Measurements from ENCODE around the gene GNG7.

Gene GNG7

GRCh38 chr19:2744113-2744512 is 41.6 kb upstream of the GNG7 start:
- no peak overlapping the region for H3K4me3 ChIP-seq (ENCODE audit: low read depth, low read length)
- no peak overlapping the region for H2AFZ ChIP-seq (ENCODE audit: insufficient read depth, low read length, poor library complexity)
- H3K79me2 ChIP-seq (ENCODE audit: control insufficient read depth, insufficient read depth, low read length, poor library complexity), result peaks cover 2% of the 10 kb centered on the region
- H2BK12ac ChIP-seq (ENCODE audit: low read length), result no peak overlapping the region
- no peak for DNase-seq
- H3K18ac ChIP-seq (ENCODE audit: low read length), result no peak overlapping the region
- peaks cover 2% of the 10 kb centered on the region for H3K9me3 ChIP-seq (ENCODE audit: insufficient read depth, low read depth, low read length)
- H4K12ac ChIP-seq (ENCODE audit: low read depth, low read length), result no peak overlapping the region
- no peak overlapping the region for H4K91ac ChIP-seq (ENCODE audit: low read depth, low read length)
- H3K14ac ChIP-seq (ENCODE audit: low read length), result no peak overlapping the region
- no peak overlapping the region for H2BK5ac ChIP-seq (ENCODE audit: low read depth, low read length, poor library complexity)
- peaks cover 2% of the 10 kb centered on the region for H3K79me1 ChIP-seq (ENCODE audit: low read length)
- H3K36me3 ChIP-seq (ENCODE audit: control insufficient read depth in 1 of 2, insufficient read depth in 2 of 2, low read length in 2 of 2), result no peaks in the 10 kb centered on the region
- no peak overlapping the region for H3K9ac ChIP-seq (ENCODE audit: low read length)
- H2AK5ac ChIP-seq (ENCODE audit: low read length), result no peak overlapping the region
- H3K23ac ChIP-seq (ENCODE audit: low read length), result no peak overlapping the region
- H4K8ac ChIP-seq (ENCODE audit: low read depth, low read length), result no peak overlapping the region
- peaks cover under 1 to 3% of the 10 kb centered on the region in 2 experiments for H3K4me1 ChIP-seq (ENCODE audit: control insufficient read depth in 1 of 2, insufficient read depth in 2 of 2, low read length in 2 of 2)
- H3K4ac ChIP-seq (ENCODE audit: low read depth, low read length), result no peak overlapping the region
- H2BK120ac ChIP-seq (ENCODE audit: insufficient read depth, low read length, poor library complexity), result no peak overlapping the region
- no peaks in the 10 kb centered on the region for H3K27me3 ChIP-seq (ENCODE audit: insufficient read depth, low read length)
- H3K27ac ChIP-seq (ENCODE audit: low read depth, low read length), result no peak overlapping the region
- WGBS (ENCODE audit: extremely low coverage, insufficient coverage, insufficient read length), result no CpG with 5 or more reads among the region's 4 CpGs
- no peak overlapping the region for H3K4me2 ChIP-seq (ENCODE audit: low read length)

- Histone ChIP-seq H2AK5ac (ENCODE audit: low read length) (no peak overlapping the region), H3K27ac (ENCODE audit: low read depth, low read length) (no peak overlapping the region), H3K4ac (ENCODE audit: low read depth, low read length) (no peak overlapping the region), H3K36me3 (ENCODE audit: control insufficient read depth in 1 of 2, insufficient read depth in 2 of 2, low read length in 2 of 2) (no peaks in the 10 kb centered on the region), H2BK5ac (ENCODE audit: low read depth, low read length, poor library complexity) (no peak overlapping the region), H3K79me2 (ENCODE audit: control insufficient read depth, insufficient read depth, low read length, poor library complexity) (peaks cover 2% of the 10 kb centered on the region), H3K14ac (ENCODE audit: low read length) (no peak overlapping the region), H3K23ac (ENCODE audit: low read length) (no peak overlapping the region), H3K9ac (ENCODE audit: low read length) (no peak overlapping the region), H2BK12ac (ENCODE audit: low read length) (no peak overlapping the region), H3K4me2 (ENCODE audit: low read length) (no peak overlapping the region), H3K4me1 (ENCODE audit: control insufficient read depth in 1 of 2, insufficient read depth in 2 of 2, low read length in 2 of 2) (peaks cover 2 to 5% of the 10 kb centered on the region in 2 experiments), H3K79me1 (ENCODE audit: low read length) (peaks cover 2% of the 10 kb centered on the region), H4K12ac (ENCODE audit: low read depth, low read length) (no peak overlapping the region), H3K4me3 (ENCODE audit: low read depth, low read length) (no peak overlapping the region), H3K18ac (ENCODE audit: low read length) (no peak overlapping the region), H2BK120ac (ENCODE audit: insufficient read depth, low read length, poor library complexity) (no peak overlapping the region), H4K91ac (ENCODE audit: low read depth, low read length) (no peak overlapping the region), H2AFZ (ENCODE audit: insufficient read depth, low read length, poor library complexity) (no peak overlapping the region), H3K9me3 (ENCODE audit: insufficient read depth, low read depth, low read length) (peaks cover 2% of the 10 kb centered on the region), H4K8ac (ENCODE audit: low read depth, low read length) (no peak overlapping the region), H3K27me3 (ENCODE audit: insufficient read depth, low read length) (no peaks in the 10 kb centered on the region)
- no peak for DNase-seq
- WGBS (ENCODE audit: extremely low coverage, insufficient coverage, insufficient read length), result no CpG with 5 or more reads among the region's 8 CpGs
Measured at GRCh38 chr19:2743099-2743498, 40.6 kb upstream of the GNG7 start.

GRCh38 chr19:2740314-2740656 is 37.8 kb upstream of the GNG7 start:
- DNase-seq, result no peak
- Histone ChIP-seq H4K91ac (ENCODE audit: low read depth, low read length) (no peak overlapping the region), H3K4ac (ENCODE audit: low read depth, low read length) (no peak overlapping the region), H4K8ac (ENCODE audit: low read depth, low read length) (no peak overlapping the region), H2BK12ac (ENCODE audit: low read length) (no peak overlapping the region), H3K36me3 (ENCODE audit: control insufficient read depth in 1 of 2, insufficient read depth in 2 of 2, low read length in 2 of 2) (peaks cover 17 to 19% of the 10 kb centered on the region in 2 experiments), H3K4me3 (ENCODE audit: low read depth, low read length) (no peak overlapping the region), H3K79me2 (ENCODE audit: control insufficient read depth, insufficient read depth, low read length, poor library complexity) (peaks cover 2% of the 10 kb centered on the region), H3K4me2 (ENCODE audit: low read length) (peak overlapping the region; percentile 41), H3K14ac (ENCODE audit: low read length) (no peak overlapping the region), H4K12ac (ENCODE audit: low read depth, low read length) (no peak overlapping the region), H3K27me3 (ENCODE audit: insufficient read depth, low read length) (no peaks in the 10 kb centered on the region), H3K18ac (ENCODE audit: low read length) (no peak overlapping the region), H3K4me1 (ENCODE audit: control insufficient read depth in 1 of 2, insufficient read depth in 2 of 2, low read length in 2 of 2) (peaks cover 2 to 5% of the 10 kb centered on the region in 2 experiments), H3K9me3 (ENCODE audit: insufficient read depth, low read depth, low read length) (peaks cover 13% of the 10 kb centered on the region), H3K27ac (ENCODE audit: low read depth, low read length) (no peak overlapping the region), H3K79me1 (ENCODE audit: low read length) (peaks cover 2% of the 10 kb centered on the region), H2BK5ac (ENCODE audit: low read depth, low read length, poor library complexity) (no peak overlapping the region), H2BK120ac (ENCODE audit: insufficient read depth, low read length, poor library complexity) (no peak overlapping the region), H3K9ac (ENCODE audit: low read length) (no peak overlapping the region), H2AK5ac (ENCODE audit: low read length) (no peak overlapping the region), H2AFZ (ENCODE audit: insufficient read depth, low read length, poor library complexity) (no peak overlapping the region), H3K23ac (ENCODE audit: low read length) (no peak overlapping the region)
- no CpG with 5 or more reads among the region's 13 CpGs for WGBS (ENCODE audit: extremely low coverage, insufficient coverage, insufficient read length)

GRCh38 chr19:2739602-2740313 is 37.3 kb upstream of the GNG7 start, which contains the start of gene SLC39A3:
Gene SLC39A3 (minus strand): TSS chr19:2740017. CDS start chr19:2737257, 2,760 bp downstream.
- peak within 1 kb of the TSS; percentile 81 for H4K8ac ChIP-seq (ENCODE audit: low read depth, low read length)
- peak within 1 kb of the TSS; percentile 8 for H4K12ac ChIP-seq (ENCODE audit: low read depth, low read length)
- peak within 1 kb of the TSS; percentile 90 for H3K4me3 ChIP-seq (ENCODE audit: low read depth, low read length)
- DNase-seq, result peak; percentile 94 to 99
- H3K4me2 ChIP-seq (ENCODE audit: low read length), result peak within 1 kb of the TSS; percentile 65
- H3K14ac ChIP-seq (ENCODE audit: low read length), result peak within 1 kb of the TSS; percentile 38
- WGBS (ENCODE audit: extremely low coverage, insufficient coverage, insufficient read length), result no CpG with 5 or more reads among the region's 64 CpGs
- no peak within 1 kb of the TSS for H2BK5ac ChIP-seq (ENCODE audit: low read depth, low read length, poor library complexity)
- H2AK5ac ChIP-seq (ENCODE audit: low read length), result no peak within 1 kb of the TSS
- peaks cover 2% of the 10 kb centered on the region for H3K79me2 ChIP-seq (ENCODE audit: control insufficient read depth, insufficient read depth, low read length, poor library complexity)
- H3K27ac ChIP-seq (ENCODE audit: low read depth, low read length), result no peak within 1 kb of the TSS
- H3K9ac ChIP-seq (ENCODE audit: low read length), result peak within 1 kb of the TSS; percentile 84
- no peak within 1 kb of the TSS for H3K18ac ChIP-seq (ENCODE audit: low read length)
- H3K36me3 ChIP-seq (ENCODE audit: control insufficient read depth in 1 of 2, insufficient read depth in 2 of 2, low read length in 2 of 2), result peaks cover 22 to 24% of the 10 kb centered on the region in 2 experiments
- H2BK120ac ChIP-seq (ENCODE audit: insufficient read depth, low read length, poor library complexity), result no peak within 1 kb of the TSS
- no peak within 1 kb of the TSS for H2BK12ac ChIP-seq (ENCODE audit: low read length)
- H3K4ac ChIP-seq (ENCODE audit: low read depth, low read length), result no peak within 1 kb of the TSS
- H3K9me3 ChIP-seq (ENCODE audit: insufficient read depth, low read depth, low read length), result peaks cover 13% of the 10 kb centered on the region
- H4K91ac ChIP-seq (ENCODE audit: low read depth, low read length), result no peak within 1 kb of the TSS
- peaks cover 2 to 5% of the 10 kb centered on the region in 2 experiments for H3K4me1 ChIP-seq (ENCODE audit: control insufficient read depth in 1 of 2, insufficient read depth in 2 of 2, low read length in 2 of 2)
- H2AFZ ChIP-seq (ENCODE audit: insufficient read depth, low read length, poor library complexity), result peak within 1 kb of the TSS; percentile 48
- H3K27me3 ChIP-seq (ENCODE audit: insufficient read depth, low read length), result no peaks in the 10 kb centered on the region
- no peak within 1 kb of the TSS for H3K23ac ChIP-seq (ENCODE audit: low read length)
- peaks cover 2% of the 10 kb centered on the region for H3K79me1 ChIP-seq (ENCODE audit: low read length)
